GM12878 (cell line): ENCODE measurements around the gene PDZD7. TPM values are rescaled to one million over a fixed set of nuclear protein-coding genes. Genes with fewer than 3 reads are reported as not detected.

ENCODE experiments used
- ATAC-seq: fragments of 200-7000 bp; cut with Tn5 transposase; 3 replicates; pipeline ENCODE4 v1.9.1; 2020; ENCODE audit warnings: mild to moderate bottlenecking, moderate library complexity
- BruUV-seq: library from RNA; stranded (reverse); fragments of 400-500 nt; replicated peaks from 2 replicates; lab custom pipeline; 2021; lab: Mats Ljungman, UMichigan
- CTCF ChIA-PET: fragments of 300-600 bp; sonication (Branson Sonifier 250); formaldehyde crosslinking; extraction: SDS; loops from one replicate; lab custom pipeline; 2021; ENCODE audit warnings: inconsistent platforms; lab: Yijun Ruan, JAX
- POLR2A ChIA-PET: fragments of 350-600 bp; formaldehyde crosslinking; extraction: SDS; loops from one replicate; lab custom pipeline; 2021; ENCODE audit warnings: inconsistent platforms; lab: Charles Lee
- RAD21 ChIA-PET: fragments of 300-600 bp; sonication (Branson Sonifier 250); formaldehyde crosslinking; loops from one replicate; lab custom pipeline; 2023; ENCODE audit warnings: antibody characterized with exemption; ENCODE audit not compliant: unreplicated experiment; lab: Charles Lee
- SMC1A ChIA-PET: fragments of 300-600 bp; sonication (Branson Sonifier 250); formaldehyde crosslinking; loops from one replicate; lab custom pipeline; 2023; ENCODE audit not compliant: unreplicated experiment, uncharacterized antibody; lab: Charles Lee
- DNase-seq: peaks from one replicate; pipeline ENCODE4 v3.0.0-alpha.2; 2011; ENCODE audit warnings: low read depth, low spot score
- FAIRE-seq: peaks from 3 replicates; lab custom pipeline; 2011; peaks lifted over from hg19 to GRCh38; lab: Jason Lieb, UNC
- H2AFZ ChIP-seq: 2 replicates; pipeline ENCODE4 v1.6.0; 2011; ENCODE audit warnings: low read depth, low read length, control low read depth; ENCODE audit not compliant: control insufficient read depth
- H3K27ac ChIP-seq: 2 replicates; pipeline ENCODE4 v1.5.1; 2011; ENCODE audit warnings: control low read depth; ENCODE audit not compliant: control insufficient read depth, insufficient read depth
- H3K27me3 ChIP-seq, 2 experiments: replicated peaks in 1 of 2; 2 replicates each; pipeline versions ENCODE4 v1.6.0 to v1.6.1; 2011; ENCODE audit warnings: low read length in 1 of 2; ENCODE audit not compliant: control insufficient read depth in 2 of 2, insufficient read depth in 2 of 2
- H3K36me3 ChIP-seq, 2 experiments: 2 replicates each; pipeline ENCODE4 v1.5.1; 2011; ENCODE audit warnings: low read length in 1 of 2; ENCODE audit not compliant: control insufficient read depth in 2 of 2, insufficient read depth in 2 of 2
- H3K4me1 ChIP-seq: 2 replicates; pipeline ENCODE4 v1.6.1; 2011; ENCODE audit warnings: mild to moderate bottlenecking, low read length, moderate library complexity, mixed read lengths; ENCODE audit not compliant: control insufficient read depth, insufficient read depth
- H3K4me2 ChIP-seq: 2 replicates; pipeline ENCODE4 v1.6.0; 2011; ENCODE audit warnings: control low read depth; ENCODE audit not compliant: control insufficient read depth, insufficient read depth
- H3K4me3 ChIP-seq: fragments of 200-600 bp; sonication (generic); 2 replicates; pipeline ENCODE4 v1.5.1; 2016
- H3K79me2 ChIP-seq: 2 replicates; pipeline ENCODE4 v1.6.0; 2011; ENCODE audit warnings: low read length; ENCODE audit not compliant: control insufficient read depth, insufficient read depth
- H3K9ac ChIP-seq: 2 replicates; pipeline ENCODE4 v1.8.0; 2011; ENCODE audit warnings: low read length, control low read depth, mixed read lengths; ENCODE audit not compliant: control insufficient read depth, insufficient read depth
- H3K9me3 ChIP-seq: replicated peaks from 3 replicates; pipeline ENCODE4 v1.5.1; 2011; ENCODE audit warnings: mild to moderate bottlenecking, low read length; ENCODE audit not compliant: control insufficient read depth, insufficient read depth
- H4K20me1 ChIP-seq: 2 replicates; pipeline ENCODE4 v1.6.0; 2011; ENCODE audit not compliant: control insufficient read depth, insufficient read depth
- EGR1 ChIP-seq, 2 experiments: IDR thresholded peaks; 1 replicate in 1 of 2; 2 replicates in 1 of 2; pipeline ENCODE4 v1.6.1; 2011 to 2012; ENCODE audit warnings: low read depth in 2 of 2, low read length in 2 of 2, borderline replicate concordance in 1 of 2, mild to moderate bottlenecking in 1 of 2, moderate library complexity in 1 of 2
- HDGF ChIP-seq: fragments of 450-650 bp; IDR thresholded peaks from 2 replicates; pipeline ENCODE4 v1.6.1; 2016; ENCODE audit warnings: antibody characterized with exemption
- MTA3 ChIP-seq: IDR thresholded peaks from 2 replicates; pipeline ENCODE4 v1.6.1; 2012; ENCODE audit warnings: low read length, inconsistent platforms, borderline replicate concordance
- NR2C2 ChIP-seq: IDR thresholded peaks from 2 replicates; pipeline ENCODE4 v1.6.1; 2011; ENCODE audit warnings: borderline replicate concordance, low read depth; ENCODE audit not compliant: control insufficient read depth, insufficient read length
- RB1 ChIP-seq: fragments of 450-650 bp; formaldehyde crosslinking; IDR thresholded peaks from 2 replicates; pipeline ENCODE4 v1.6.1; 2017; ENCODE audit warnings: mild to moderate bottlenecking, borderline replicate concordance
- ZNF274 ChIP-seq: IDR thresholded peaks from one replicate; pipeline ENCODE4 v1.8.0; 2011; ENCODE audit not compliant: insufficient read length, insufficient read depth
- WGBS: methylation state at CpG from one replicate; pipeline ENCODE4 v1.1.6; 2016; ENCODE audit warnings: low lambda C conversion rate; ENCODE audit not compliant: insufficient replicate concordance, insufficient coverage; ENCODE audit errors: missing lambda C conversion rate; 5-methylcytosine and 5-hydroxymethylcytosine counted together
- in situ Hi-C: fragments of 300-500 bp; cut with MboI; formaldehyde crosslinking; loops from 9 replicates; pipeline ENCODE4 v1.14.3; 2018; ENCODE audit warnings: mixed read lengths
- intact Hi-C: fragments of 100-400 bp; cut with micrococcal nuclease; formaldehyde crosslinking; loops from one replicate; pipeline ENCODE4 v1.14.2; 2022; ENCODE audit not compliant: unreplicated experiment
- polyA plus RNA-seq, 11 experiments: library from polyadenylated mRNA; depleted of rRNA in 4 of 11; unstranded in 6 of 11; stranded (reverse) in 5 of 11; fragments of >200 nt; fragmentation: Nextera tagmentation in 4 of 11; fragmentation: Illumina TruSeq in 1 of 11; extraction: Ambion mirVana in 4 of 11; extraction: Trizol in 1 of 11; gene quantifications; 1 replicate in 1 of 11; 2 replicates in 10 of 11; pipeline versions ENCODE4 v1.2.1 to v1.2.3, GENCODE V29; 2011 to 2016; ENCODE audit warnings: inconsistent platforms in 2 of 11, missing spikeins in 2 of 11, low read depth in 1 of 11
- total RNA-seq, 4 experiments: library from RNA; depleted of rRNA in 3 of 4; stranded (reverse); fragments of >200 nt in 3 of 4; fragmentation: Illumina TruSeq in 1 of 4; extraction: Trizol in 1 of 4; gene quantifications; 2 replicates each; pipeline versions ENCODE4 v1.2.1 to v1.2.3, GENCODE V29; 2013 to 2021
- TF ChIP-seq, protein P1 (sequence below): fragments of 450-650 bp; IDR thresholded peaks from 2 replicates; pipeline ENCODE4 v1.6.1; 2017; ENCODE audit warnings: mild to moderate bottlenecking, moderate library complexity

PDZD7 gene
- total and polyA plus RNA-seq, 10 of the 15 experiments (the other 5 are each of a cell fraction or from before 2014, with no cell fraction given), result 0.01 to 0.20 (median 0.03) TPM; not detected in 7

DNA sequence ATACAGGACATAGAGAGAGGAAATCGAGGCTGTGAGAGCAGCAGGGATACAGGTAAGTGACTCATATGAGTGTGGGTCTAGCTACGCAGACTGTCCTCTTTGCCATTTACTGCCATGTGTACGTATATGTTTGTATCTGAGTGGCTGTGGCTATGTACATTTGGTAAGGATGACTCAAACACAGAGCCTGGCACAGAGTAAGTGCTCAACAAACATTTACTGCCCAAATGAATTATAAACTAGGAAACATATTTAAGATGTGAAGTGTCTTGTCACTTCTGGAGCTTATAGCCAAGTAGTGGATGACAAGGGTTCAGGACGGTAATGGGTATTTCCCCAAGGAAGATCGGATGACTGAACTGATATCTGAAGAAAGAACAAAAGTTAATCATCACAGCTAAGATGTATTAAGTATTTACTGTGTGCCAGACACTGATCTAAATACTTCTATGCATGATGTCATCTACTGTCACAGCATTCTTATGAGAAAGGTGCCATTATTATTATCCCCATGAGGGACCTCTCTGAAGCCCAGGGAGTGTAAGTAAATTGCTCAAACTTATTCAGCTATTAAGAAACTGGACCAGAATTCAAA, 49.7 kb downstream of the PDZD7 start (continued):
- no peak for TF ChIP-seq HDGF
- no peak for TF ChIP-seq NR2C2

GRCh38 chr10:100980711-100981110, 50.2 kb downstream of the PDZD7 start:
- Histone ChIP-seq H4K20me1 (no peaks in the 10 kb centered on the region), H3K27me3 (no peaks in the 10 kb centered on the region), H3K4me3 (no peak overlapping the region), H3K4me2 (no peak overlapping the region), H3K27ac (no peak overlapping the region), H2AFZ (no peak overlapping the region), H3K9ac (no peak overlapping the region), H3K4me1 (peaks cover 4% of the 10 kb centered on the region; the same call in 1 of the 2 replicates), H3K9me3 (no peaks in the 10 kb centered on the region), H3K79me2 (no peaks in the 10 kb centered on the region), H3K36me3 (peaks cover 0 to 3% of the 10 kb centered on the region in 2 experiments; a peak in 2 of 4 replicates)
- ChIA-PET POLR2A (no interaction called here), SMC1A (no interaction called here), RAD21 (no interaction called here), CTCF (interaction anchor here (1.0 to 1.9 kb wide), 4 partner anchors 8 to 34 kb away, joined by 5 to 6 read pairs (median 6); no protein-coding TSS in a partner anchor)
- 94% methylated on average over 7 of the region's 7 CpGs for WGBS
- TF ChIP-seq EGR1 (IDR thresholded peaks at IDR 0.05; ENCODE audit: borderline replicate concordance in 1 of 2, low read depth in 2 of 2, low read length in 2 of 2) (no peak), MTA3 (no peak), ZNF274 (no peak), RB1 (no peak)
- TF ChIP-seq, protein P1, sequence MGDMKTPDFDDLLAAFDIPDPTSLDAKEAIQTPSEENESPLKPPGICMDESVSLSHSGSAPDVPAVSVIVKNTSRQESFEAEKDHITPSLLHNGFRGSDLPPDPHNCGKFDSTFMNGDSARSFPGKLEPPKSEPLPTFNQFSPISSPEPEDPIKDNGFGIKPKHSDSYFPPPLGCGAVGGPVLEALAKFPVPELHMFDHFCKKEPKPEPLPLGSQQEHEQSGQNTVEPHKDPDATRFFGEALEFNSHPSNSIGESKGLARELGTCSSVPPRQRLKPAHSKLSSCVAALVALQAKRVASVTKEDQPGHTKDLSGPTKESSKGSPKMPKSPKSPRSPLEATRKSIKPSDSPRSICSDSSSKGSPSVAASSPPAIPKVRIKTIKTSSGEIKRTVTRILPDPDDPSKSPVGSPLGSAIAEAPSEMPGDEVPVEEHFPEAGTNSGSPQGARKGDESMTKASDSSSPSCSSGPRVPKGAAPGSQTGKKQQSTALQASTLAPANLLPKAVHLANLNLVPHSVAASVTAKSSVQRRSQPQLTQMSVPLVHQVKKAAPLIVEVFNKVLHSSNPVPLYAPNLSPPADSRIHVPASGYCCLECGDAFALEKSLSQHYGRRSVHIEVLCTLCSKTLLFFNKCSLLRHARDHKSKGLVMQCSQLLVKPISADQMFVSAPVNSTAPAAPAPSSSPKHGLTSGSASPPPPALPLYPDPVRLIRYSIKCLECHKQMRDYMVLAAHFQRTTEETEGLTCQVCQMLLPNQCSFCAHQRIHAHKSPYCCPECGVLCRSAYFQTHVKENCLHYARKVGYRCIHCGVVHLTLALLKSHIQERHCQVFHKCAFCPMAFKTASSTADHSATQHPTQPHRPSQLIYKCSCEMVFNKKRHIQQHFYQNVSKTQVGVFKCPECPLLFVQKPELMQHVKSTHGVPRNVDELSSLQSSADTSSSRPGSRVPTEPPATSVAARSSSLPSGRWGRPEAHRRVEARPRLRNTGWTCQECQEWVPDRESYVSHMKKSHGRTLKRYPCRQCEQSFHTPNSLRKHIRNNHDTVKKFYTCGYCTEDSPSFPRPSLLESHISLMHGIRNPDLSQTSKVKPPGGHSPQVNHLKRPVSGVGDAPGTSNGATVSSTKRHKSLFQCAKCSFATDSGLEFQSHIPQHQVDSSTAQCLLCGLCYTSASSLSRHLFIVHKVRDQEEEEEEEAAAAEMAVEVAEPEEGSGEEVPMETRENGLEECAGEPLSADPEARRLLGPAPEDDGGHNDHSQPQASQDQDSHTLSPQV, result no peak
- intact Hi-C loops, result no loop called here
- FAIRE-seq (no peak), DNase-seq (no peak), ATAC-seq (no peak)
- no TSS peak for BruUV-seq
- in situ Hi-C loops, result no loop called here
